GM19239 (cell line): ENCODE measurements around the gene MRTFA.
A peak's percentile ranks its signal among the peaks of the same experiment; 100 is the strongest.

Source experiments
- DNase-seq: peaks from one replicate; pipeline ENCODE4 v3.0.0; 2011; ENCODE audit warnings: low spot score; ENCODE audit not compliant: insufficient read length
- FAIRE-seq: peaks from 2 replicates; lab custom pipeline; 2011; peaks lifted over from hg19 to GRCh38; lab: Jason Lieb, UNC

The MRTFA gene

DNA sequence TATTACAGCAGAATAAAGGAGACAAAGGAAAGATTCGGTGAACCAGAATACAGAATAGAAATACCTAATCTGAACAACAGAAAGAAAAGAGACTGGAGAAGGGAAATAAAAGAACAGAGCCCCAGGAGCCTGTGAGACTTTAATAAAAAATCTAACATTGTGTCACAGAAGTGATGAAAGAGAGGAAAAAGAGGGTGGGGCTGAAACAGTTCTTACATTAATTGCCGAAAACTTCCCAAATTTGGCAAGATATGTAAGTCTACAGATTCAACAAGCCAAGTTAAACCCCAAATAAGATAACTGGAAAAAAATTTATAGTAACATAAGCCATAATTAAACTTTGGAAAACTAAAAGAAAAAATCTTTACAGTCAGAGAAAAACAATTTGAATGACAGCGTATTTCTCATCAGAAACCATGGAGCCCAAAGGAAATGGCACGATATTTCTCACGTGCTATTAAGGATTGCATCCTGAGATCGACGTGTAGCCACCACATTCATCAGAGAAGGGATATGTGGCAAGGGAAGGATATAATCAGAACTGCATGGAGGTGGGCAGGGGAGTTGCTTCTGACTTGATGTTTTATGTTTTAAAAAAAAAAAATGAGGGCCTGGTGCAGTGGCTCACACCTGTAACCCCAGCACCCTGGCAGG is 192.2 kb downstream of the MRTFA start:
- FAIRE-seq: no peak

DNA sequence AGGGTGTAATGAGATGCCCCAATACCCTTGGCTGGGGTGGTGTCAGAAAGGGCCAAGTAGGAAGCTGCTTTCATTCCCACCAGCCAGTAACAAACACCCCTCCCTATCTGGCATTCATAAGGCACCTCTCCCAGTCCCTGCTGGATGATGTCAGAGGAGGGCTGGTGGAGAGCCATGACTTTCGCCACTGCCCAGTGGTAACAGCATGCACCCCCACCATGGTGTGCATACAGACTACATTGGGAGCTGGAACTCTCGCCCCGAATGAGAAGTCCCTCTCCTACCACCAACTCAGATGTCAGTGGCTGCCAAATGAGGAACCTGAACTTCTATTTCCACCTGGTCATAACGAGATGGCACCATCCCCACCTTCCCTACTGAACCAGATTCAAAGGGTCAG is 192.8 kb downstream of the MRTFA start:
- DNase-seq (no peak), FAIRE-seq (no peak)

More for the DNA sequence above, 192.2 kb downstream of the MRTFA start:
- DNase-seq: no peak

DNA sequence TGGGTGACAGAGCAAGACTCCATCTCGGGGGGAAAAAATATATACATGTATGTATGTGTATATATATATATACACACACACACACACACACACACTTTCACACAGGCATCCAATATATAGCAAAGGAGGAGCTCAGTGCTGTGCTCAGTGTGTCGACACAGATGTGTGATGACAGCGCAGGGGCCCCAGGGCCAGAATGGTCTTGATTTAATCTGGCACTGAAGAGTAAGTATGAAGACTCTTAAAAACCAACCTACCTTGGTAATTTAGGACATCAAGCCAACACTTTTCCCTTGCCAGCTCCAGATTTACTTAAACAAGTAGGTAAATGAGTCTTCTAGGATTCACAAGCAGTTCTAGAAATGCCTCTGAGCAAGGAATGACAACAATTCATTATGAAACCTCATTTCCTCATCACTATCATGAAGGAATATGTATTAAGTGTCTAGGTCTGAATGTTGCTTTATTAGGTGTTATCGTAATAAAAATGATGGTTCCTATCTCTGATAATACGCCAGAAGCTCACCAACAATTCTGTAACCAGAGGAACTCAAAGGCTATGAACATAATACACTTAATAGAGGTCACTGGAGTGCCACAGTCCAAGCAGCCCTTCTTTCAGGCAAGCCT is 194.6 kb downstream of the MRTFA start:
- DNase-seq (no peak), FAIRE-seq (no peak)

DNA sequence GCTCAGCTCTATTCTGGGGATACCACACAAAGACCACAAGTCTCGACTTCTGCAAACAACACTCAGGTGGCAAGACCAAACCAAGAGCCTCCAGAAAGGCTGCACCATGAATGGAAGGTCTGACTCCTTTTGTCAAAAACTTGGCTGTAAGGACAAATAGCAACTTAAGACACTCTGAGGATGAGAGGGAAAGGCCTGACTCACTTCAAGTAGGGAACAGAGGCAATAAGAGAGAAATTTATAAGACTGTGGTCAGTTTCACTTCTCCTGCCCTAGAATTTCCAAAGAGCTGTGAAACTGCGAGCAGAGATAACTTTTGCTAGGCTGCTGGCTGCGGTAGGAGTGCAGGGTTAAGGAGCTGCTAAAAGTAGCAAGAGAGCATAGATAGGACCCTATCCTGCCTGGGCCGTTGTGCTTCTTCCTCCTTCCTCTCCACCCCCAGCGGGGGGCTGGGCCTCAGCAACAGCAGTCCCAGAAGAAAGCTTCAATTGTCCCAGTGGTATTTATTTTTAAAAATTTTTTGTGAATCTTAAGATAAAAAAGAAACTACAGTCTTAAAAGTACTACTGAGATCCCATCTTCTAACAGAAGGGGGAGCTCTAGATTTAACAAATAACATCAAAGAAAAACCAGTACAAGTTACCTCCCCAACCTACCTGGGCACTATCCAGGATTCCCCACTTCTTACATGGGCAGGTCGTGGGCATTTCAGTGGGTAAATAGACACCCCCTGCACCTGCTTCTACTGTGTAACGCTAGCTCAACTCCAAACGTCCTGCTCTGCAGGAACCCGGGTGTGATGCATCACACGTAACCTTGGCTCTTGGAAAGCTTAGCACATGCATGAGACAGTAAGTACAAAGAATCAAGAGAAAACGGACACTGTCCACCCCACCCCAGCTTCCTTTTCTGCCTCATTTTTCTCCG is 199.8 kb downstream of the MRTFA start:
- no peak for DNase-seq
- peak; percentile 98 for FAIRE-seq

DNA sequence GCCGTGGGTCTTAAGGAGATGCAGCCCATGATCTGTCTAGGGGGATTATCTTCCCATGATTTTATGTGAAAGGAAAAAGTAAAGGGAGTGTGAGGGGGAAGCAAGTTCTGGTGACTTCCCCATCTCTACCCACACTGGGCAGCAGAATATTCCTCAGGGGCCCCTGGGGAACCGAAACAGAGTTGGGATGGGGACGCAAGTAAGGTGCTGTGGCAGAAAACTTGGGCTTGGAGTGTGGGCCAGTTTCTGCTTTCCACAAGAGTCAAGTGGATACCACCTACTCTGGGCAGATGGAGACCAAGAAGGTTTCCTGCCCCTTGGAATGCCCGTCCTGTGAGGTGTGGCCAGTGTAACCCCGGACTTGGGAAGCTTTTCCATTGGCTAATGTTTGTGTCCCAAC is 201.8 kb downstream of the MRTFA start:
- peak; percentile 48 for FAIRE-seq
- DNase-seq: no peak

DNA sequence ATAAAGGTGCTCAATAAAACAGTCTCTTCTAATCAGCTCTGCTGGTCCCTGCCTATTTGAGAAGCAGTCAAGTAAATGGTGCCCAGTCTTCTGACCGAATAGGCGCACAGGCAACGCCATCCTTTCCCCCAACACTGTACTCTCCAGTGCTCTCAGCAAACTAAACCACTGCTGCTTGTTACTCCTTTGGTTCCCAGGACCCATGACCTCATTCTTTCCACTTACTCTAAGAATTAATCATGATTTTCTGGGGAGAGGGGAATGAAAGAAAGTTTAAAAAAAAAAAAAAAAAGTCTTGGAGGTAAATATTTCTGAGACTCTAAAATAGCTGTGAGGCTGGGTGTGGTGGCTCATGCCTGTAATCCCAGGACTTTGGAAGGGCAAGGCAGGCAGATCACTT is 202.4 kb downstream of the MRTFA start:
- FAIRE-seq (no peak), DNase-seq (no peak)

DNA sequence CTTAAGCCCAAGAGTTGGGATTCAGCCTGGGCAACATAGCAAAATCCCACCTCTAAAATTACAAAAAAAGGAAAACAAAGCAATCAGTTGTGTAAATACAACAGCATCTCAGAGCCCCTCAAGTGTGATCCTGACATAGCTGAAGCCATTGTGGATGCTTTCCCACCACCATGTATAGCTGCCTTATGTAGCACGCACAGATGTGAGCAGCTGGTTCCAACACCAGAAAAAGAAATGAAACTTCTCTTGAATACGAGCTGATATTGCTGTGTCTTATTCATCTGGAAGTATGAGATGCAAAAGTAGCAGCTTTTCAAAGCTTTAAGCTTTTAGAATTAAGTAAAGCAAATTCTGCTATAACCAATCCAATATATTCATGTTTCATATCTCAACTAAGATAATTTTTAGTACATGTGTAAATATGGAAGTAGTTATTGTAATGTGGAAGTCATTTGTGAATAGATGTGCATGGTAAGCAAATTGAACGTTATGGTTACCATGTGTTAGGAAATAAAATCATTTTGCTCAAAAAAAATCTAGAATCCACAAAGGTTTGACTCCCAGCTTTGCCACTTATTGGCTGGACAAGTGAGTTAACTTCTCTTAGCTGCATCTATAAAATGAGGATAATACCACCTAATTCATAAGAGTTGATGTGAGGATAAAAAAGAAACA is 203.0 kb downstream of the MRTFA start:
- FAIRE-seq: peak; percentile 86
- no peak for DNase-seq

DNA sequence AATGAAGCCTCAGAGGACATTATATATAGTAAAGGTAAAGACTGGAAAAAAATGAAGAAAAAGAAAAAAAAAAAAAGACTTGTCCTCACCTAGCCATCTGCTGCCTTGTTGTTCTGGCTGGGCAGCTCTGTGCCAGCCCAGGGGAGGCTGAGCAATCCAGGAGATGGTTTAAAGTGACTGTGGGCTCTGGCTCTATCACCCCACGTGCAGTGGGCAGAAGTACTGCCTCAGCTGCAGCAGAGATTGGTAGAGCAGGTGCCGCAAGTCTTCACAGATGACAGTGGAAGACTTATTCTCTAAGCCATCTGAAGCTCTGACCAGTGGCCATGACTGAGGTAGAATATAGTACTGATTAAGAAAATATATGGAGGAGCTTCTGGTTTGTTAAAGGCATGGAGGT is 203.9 kb downstream of the MRTFA start:
- FAIRE-seq (no peak), DNase-seq (no peak)

DNA sequence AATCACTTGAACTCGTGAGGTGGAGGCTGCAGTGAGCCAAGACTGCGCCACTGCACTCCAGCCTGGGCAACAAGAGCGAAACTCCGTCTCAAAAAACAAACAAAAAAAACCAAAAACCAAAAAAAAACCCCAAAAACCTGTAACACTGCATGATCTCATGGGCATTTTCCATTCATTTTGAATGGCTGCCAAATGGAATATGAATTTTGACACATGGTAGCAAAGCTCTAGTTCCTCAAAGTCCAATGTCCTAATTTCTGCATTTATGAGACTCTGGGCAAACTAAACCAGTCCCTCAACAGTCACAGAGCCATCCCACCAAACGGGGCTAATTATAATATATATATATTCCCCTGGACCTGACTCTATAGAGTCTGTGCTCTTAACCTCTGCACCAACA is 204.4 kb downstream of the MRTFA start:
- FAIRE-seq (no peak), DNase-seq (no peak)

DNA sequence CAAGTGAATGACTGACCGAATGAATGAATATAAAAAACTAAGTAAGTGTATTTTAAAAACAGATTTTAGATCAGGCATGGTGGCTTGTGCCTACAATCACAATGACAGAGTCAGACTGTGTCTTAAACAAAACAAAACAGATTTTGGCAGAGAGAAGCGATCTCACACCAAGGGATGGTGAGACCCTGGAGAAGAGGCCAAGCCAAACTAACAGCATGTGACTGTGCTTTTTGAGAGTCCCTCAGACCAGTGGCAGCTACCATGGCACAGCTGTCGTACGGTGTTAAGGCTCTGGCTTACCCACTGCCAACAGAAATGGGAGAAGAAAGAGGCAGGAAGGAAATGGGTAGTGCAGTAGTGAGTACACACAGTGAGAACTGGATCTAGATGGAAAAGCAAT is 205.5 kb downstream of the MRTFA start:
- no peak for DNase-seq
- no peak for FAIRE-seq

DNA sequence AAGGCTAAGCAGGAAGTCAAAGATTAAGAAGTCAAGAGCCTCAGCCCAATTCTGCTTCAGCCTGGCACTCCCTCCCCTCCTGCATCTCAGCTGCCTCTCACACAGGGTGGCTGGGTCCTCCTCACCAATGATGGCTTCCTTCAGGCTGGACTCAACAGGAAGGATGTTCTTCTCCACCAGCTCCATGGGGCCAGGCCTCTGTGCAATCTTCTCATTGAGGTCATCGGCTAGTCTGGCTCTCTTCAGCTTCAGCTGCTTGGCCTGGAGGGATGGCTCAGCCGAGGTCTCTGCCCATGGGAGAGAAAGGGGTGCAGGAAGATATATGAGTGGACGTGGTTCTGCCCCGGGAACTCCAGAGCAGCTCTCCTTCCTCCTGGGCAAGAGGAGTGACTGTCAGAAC is 207.0 kb downstream of the MRTFA start:
- no peak for FAIRE-seq
- no peak for DNase-seq

DNA sequence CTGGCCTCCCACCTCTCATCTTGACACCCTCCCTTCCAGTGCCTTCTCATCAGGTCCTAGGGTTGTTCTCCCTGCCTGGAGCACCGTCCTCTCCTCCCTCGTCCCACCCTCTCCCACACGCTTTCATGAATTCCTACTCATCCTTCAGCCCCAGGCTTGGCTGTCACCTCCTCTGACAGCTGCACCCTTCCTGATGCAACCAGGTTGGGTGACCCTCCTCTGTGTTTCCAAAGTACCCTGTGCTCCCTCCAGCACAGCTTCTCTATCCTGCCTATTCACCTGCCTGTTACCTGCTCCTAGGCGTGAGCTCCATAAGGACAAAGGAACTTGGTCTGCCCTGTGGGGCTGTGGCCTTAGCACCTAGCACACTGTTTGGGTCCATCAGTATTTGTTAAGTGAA is 207.7 kb downstream of the MRTFA start:
- no peak for FAIRE-seq
- DNase-seq: no peak

DNA sequence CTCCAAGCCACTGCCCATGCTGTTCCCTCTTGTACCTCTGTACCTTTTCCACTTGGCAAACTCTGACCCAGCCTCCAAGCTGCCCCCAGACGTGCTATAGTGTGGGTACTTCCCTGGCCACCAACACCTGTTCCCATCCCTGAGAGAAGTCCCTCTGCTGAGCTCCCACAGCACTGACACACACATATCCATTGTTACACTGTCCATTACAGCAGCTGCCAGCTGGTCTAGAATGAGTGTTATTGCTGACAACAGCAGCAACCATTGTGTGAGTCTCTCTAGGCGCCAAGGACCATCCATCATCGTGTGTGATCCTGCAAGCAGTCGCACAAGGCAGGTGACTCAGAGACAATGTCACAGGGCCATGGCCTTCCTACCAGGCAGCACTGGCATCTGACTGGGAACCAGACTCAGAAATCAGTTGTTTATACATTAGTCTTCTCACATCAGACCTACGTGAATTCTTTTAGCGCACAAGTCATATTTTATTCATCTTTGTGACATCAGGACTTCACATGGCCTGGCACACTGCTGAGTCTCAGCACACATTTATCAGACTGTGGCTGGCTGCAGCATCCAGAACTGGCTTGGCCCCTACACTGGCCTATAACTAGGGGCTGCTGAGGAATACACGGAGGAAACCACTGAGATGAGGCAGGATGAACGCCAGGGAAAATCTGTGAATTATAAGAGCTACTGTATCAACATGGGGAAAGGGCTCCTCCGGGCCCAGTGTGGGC is 209.8 kb downstream of the MRTFA start:
- no peak for FAIRE-seq
- no peak for DNase-seq

DNA sequence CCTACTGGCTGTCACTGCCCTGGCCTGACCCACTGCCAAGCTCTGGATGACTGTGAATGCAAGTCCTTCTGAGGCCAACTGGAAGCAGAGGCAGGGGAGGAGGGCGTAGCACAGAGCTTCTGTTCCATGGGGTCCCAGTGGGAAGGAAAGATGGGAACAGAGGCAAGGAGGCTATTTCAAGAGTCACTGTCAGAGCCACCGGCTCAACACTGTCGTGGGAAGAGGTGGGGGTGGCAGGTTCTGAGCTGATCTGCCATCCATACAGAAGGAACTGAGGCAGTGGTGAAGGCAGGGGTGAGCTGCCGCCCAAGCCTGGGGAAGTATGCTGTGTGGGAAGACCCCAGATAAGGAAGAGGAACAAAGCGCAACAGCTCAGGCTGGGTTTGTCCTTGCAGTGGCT is 211.4 kb downstream of the MRTFA start:
- DNase-seq (no peak), FAIRE-seq (no peak)

DNA sequence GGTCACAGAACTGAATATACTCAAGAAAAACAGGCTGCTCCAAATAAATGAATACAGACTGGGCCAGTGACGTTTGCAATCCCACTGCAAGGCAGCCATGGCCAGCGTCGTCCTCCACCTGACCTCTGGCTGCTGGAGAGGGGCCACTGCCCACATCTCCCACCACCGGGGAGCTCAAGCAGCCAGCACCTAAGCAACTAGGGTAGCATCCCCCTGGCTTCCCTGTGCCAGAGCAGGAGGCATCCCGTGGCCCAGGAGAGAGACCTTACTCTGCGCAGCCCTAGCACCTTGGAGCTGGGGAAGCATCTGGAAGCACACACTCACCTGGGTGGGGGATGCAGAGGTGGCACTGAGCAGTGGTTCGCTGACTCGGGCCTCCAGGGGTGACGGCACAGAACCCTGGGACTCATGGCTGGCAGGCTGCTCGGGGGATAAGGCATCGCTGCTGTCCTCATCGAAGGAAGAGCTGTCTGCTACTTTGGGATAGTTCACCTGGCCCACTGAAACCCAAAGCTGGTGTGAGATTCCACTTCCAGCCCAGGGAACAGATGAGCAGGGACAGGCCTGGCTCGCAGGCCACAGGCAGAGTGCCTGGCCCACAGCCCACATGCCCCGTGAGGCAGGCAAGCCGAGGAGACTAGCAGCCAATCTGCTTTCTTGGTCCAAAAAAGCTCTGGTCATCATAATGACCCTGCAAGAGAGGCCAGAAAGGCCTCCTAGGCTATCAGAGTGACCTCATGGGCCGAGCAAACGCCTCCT is 212.5 kb downstream of the MRTFA start:
- DNase-seq: no peak
- no peak for FAIRE-seq

DNA sequence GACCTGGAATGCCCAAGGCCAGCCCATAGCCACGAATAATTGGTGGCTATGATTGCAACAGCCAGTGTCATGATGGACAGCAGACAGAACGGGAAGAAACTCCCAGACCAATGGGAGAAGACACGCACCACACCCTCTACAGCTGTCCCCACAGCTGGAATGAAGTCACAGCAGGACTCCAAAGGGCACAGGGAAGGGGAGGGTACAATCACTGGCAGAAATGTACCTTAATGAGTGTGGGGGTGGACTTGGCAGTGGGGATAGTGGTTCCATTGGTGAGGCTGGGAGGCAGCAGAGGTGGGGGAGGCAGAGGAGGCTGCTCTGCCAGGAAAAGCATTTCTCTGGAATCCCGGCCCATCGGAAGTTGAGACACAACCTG is 213.2 kb downstream of the MRTFA start:
- DNase-seq (no peak), FAIRE-seq (no peak)

DNA sequence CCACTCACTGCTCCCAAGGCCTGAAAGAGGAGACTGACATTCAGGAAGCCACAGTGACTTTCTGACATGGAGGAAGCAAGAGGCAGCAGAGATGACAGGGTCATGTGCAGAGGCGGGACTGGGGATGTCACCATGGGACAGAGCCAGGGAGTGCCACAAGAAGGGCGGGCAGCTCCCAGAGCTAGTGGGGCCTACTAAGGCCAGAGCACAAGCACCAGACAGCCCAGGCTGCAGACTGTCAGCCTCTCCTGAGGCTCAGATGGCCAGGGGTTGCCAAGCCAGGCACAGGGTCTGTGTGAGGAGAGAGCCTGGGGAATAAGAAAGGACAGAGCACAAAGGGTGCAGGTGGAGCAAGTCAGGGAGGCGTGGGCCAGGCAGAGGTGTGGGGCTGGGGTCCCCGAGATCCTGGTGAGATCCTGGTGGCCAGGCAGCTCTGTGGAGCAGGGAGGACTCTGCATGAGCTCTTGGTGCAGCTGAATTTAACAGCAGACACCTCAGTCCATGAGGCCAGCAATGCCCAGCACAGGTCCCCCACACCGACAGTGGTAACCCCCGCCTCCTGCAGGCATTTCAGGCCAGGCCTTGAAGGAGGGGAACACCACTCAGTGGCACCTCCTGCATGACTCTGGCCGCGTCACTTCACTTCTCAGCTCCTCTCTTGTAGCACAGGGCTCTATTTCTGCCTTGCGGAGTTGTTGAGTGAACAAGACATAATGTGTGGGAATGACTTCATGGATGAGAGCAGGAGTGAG is 213.8 kb downstream of the MRTFA start:
- FAIRE-seq (no peak), DNase-seq (no peak)

DNA sequence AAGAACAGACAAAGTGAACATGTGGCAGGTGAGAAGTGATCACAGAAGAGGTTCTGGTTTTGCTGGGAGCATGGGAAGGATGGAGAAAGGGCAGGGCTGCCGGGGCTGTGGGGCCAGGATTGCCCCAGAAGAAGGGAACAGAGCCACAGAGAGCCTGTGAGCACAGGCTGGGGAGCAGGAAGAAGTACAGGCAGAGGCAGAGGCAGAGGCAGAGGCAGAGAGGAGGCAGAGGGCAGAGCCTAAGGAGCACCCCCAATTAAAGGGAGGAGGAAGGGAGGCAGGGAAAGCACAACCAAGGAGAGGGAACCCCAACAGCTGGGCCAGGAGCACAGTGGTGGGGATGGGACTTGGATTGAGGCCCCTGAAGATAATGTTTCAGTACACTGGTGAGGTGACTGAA is 214.6 kb downstream of the MRTFA start:
- DNase-seq (no peak), FAIRE-seq (no peak)

DNA sequence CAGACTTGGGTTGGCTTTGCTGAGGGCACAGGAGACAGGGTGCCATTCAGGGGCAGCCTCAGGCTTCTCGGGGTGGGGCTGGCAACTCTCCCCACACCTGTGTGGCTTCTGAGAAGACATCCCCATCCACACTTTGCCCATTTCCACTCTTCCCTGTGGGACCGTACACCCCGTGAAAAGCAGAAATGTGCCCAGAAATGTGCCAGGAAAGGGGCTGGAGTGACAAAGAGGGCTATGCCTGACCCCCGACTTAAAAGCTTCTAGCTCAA is 215.5 kb downstream of the MRTFA start:
- FAIRE-seq: no peak

More for the DNA sequence above, 215.5 kb downstream of the MRTFA start:
- no peak for DNase-seq
